Activated T-cell treated with anti-CD3 and anti-CD28 coated beads, Interleukin-2, amount 50 U/mL, for 4 hours (primary cell): ENCODE results near the gene CCDC187. TPM values are rescaled to one million over a fixed set of nuclear protein-coding genes. Genes with fewer than 3 reads are reported as not detected.

Experiments used
- ATAC-seq, 2 donors: fragments of 200-7000 bp; cut with Tn5 transposase; one replicate each; pipeline ENCODE4 v1.10.0; 2021
- DNase-seq: peaks from one replicate; pipeline ENCODE4 v3.0.0-alpha.2; 2020
- H3K27me3 Mint-ChIP-seq: one replicate; pipeline ENCODE4 v1.8.0; 2021; ENCODE audit warnings: low read depth, mixed read lengths
- H3K36me3 Mint-ChIP-seq: one replicate; pipeline ENCODE4 v1.8.0; 2022; ENCODE audit warnings: mixed read lengths; ENCODE audit not compliant: insufficient read depth
- H3K4me1 Mint-ChIP-seq: one replicate; pipeline ENCODE4 v1.8.0; 2021; ENCODE audit warnings: low read depth, mixed read lengths
- H3K4me3 Mint-ChIP-seq: one replicate; pipeline ENCODE4 v1.8.0; 2021; ENCODE audit warnings: mild to moderate bottlenecking, moderate library complexity, mixed read lengths
- H3K9me3 Mint-ChIP-seq: one replicate; pipeline ENCODE4 v1.8.0; 2021; ENCODE audit warnings: mixed read lengths
- total RNA-seq, 3 donors: library from RNA; stranded (reverse); gene quantifications; one replicate each; pipeline ENCODE4 v1.2.1, GENCODE V29; 2021

Gene CCDC187
- total RNA-seq, 3 donors from 2014 or later: 0.11 TPM; not detected in 2

DNA sequence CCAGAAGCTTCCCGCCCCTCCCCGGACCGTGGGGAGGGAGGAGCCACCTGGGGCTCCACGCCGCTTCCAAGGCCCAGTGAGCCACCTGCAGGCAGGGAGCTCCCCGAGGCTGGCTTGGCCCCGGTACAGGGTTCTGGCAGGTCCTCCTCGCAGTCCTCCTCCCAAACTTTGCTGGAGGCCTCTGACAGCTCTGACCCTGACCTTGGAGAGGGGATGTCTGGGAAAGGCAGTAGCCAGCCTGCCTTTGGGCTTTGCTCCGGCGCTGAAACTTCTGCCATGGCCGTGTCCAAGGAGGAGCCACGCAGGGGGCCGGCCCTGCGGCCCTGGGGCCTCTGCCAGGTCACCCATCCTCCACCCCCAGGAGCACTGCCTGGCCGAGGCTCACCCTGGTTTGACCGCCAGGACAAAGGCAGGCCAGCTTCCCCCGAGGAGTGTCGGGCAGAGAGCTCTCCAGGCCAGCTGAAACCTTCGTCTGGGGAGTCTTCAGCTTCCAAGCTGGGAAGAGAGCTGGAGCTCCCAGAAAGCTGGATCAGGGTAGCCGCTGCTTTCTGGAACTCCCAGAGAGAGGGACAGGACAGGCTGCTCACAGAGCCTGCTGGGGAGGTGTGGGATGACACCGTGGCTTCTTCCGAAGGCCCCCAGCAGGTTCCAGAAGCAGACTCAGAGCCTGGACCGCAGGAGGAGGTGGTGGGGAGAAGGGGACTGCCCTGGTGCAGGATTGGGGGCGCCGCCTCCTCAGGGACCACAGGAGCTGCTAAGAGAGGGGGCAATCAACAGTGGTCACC, 49.3 kb downstream of the CCDC187 start:
- Mint-ChIP-seq H3K4me3 (no peak overlapping the region), H3K4me1 (no peaks in the 10 kb centered on the region), H3K36me3 (no peaks in the 10 kb centered on the region), H3K27me3 (no peaks in the 10 kb centered on the region), H3K9me3 (no peaks in the 10 kb centered on the region)
- no peak for DNase-seq
- no peak for ATAC-seq

DNA sequence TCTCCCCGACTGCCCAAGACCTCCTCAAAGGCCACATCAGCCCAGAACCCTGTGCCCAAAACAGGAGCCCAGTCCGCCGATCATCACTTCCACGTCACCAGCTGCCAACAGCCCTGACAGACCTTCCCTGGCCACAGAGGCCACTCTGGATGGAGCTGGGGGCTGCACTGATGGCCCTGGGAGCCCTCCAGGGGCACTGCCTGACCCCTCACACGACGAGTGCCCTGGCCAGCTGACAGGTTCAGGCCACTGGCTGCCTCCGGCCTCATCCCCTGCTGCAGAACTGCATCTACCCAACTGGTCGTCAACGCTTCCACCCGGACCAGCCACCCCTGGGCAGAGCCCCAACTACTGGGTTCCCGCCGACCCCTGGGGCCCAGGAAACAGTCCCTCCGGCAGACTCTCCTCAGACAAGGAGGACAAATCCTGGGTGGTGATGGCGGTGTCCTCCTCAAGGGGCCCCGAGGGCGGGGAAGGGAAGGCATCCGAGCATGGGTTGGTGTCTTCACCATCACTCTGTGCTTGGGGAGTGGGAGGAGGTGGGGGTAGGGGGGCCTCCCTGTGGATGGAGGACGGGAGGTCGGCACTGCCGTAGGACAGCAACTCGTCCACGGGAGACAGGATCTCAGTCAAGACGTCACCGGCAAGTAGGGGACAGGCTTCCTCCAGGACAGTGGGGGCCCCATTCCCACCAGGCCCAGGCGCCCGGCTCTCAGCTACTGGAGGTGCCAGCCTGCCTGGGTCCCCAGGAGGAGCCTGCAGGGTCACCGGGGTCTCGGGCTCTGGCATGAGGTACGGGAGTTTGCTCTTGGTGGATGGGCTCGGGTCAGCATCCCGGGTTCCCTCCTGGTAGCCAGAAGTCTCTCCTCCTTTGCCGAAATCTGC, 50.4 kb downstream of the CCDC187 start:
- no peaks in the 10 kb centered on the region for H3K4me1 Mint-ChIP-seq
- DNase-seq (no peak), ATAC-seq (no peak)
- no peaks in the 10 kb centered on the region for H3K27me3 Mint-ChIP-seq
- H3K4me3 Mint-ChIP-seq: no peak overlapping the region
- no peaks in the 10 kb centered on the region for H3K36me3 Mint-ChIP-seq
- no peaks in the 10 kb centered on the region for H3K9me3 Mint-ChIP-seq

DNA sequence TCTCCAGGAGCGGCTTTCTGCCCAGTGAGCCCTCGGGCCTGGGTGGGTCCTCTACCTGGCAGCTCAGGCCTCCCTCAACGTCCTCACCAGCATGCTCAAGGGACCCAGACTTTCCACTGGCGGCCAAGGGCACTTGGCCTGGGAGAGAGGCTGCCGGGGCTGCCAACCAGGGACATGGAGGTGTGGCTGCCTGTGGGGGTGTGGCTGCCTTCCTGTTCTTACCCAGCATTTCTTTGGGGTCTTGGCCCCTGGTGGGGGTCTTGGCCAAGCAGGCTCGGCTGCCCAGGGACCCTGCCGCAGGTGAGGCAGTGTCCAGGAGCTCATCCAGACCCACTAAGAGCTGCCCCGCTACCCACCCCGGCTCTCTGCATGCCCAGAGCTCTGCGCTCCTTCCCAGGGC, 51.0 kb downstream of the CCDC187 start:
- ATAC-seq (no peak), DNase-seq (no peak)
- Mint-ChIP-seq H3K27me3 (no peaks in the 10 kb centered on the region), H3K36me3 (no peaks in the 10 kb centered on the region), H3K4me1 (no peaks in the 10 kb centered on the region), H3K4me3 (no peak overlapping the region), H3K9me3 (no peaks in the 10 kb centered on the region)

- H3K27me3 Mint-ChIP-seq: no peaks in the 10 kb centered on the region
- no peak overlapping the region for H3K4me3 Mint-ChIP-seq
- H3K36me3 Mint-ChIP-seq: no peaks in the 10 kb centered on the region
- no peaks in the 10 kb centered on the region for H3K9me3 Mint-ChIP-seq
- no peak for ATAC-seq
- DNase-seq: no peak
- H3K4me1 Mint-ChIP-seq: no peaks in the 10 kb centered on the region
Measured at GRCh38 chr9:136252281-136252680, 51.6 kb downstream of the CCDC187 start.

DNA sequence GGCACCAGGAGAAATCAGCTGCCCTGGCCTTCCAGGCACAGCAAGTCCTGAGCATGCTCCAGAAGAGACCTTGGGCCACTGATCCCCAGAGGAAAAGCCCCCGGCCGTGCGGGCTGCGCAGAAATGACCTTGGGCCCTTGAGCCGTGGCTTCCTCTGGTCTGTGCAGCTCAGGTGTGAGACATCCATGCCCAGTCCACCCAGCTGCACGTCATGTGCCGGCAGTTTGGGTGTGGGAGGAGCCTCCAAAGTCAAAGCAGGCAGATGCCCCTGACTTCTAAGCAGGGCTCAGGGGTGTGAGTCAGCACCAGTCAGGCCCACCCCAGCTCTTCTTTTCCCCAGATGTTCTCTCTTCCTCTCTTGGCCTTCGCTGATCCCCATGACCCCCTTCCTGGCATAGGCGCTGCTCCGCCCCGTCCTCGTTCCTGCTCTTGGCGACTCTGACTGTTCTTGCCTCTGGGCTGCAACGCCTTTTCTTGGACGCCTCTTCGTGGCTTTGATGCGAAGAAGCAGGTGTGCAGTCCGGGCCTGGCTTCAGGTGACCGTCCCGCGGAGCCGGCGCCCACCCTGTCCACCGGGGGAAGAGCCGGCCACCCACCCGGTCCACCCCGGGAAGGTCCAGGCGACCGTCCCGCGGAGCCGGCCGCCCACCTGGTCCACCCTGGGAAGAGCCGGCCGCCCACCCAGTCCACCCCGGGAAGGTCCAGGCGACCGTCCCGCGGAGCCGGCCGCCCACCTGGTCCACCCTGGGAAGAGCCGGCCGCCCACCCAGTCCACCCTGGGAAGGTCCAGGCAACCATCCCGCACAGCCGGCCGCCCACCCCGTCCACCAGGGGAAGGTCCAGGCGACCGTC, 52.4 kb downstream of the CCDC187 start:
- ATAC-seq (no peak), DNase-seq (no peak)
- no peaks in the 10 kb centered on the region for H3K27me3 Mint-ChIP-seq
- no peaks in the 10 kb centered on the region for H3K4me1 Mint-ChIP-seq
- H3K9me3 Mint-ChIP-seq: no peaks in the 10 kb centered on the region
- H3K4me3 Mint-ChIP-seq: no peak overlapping the region
- H3K36me3 Mint-ChIP-seq: no peaks in the 10 kb centered on the region

DNA sequence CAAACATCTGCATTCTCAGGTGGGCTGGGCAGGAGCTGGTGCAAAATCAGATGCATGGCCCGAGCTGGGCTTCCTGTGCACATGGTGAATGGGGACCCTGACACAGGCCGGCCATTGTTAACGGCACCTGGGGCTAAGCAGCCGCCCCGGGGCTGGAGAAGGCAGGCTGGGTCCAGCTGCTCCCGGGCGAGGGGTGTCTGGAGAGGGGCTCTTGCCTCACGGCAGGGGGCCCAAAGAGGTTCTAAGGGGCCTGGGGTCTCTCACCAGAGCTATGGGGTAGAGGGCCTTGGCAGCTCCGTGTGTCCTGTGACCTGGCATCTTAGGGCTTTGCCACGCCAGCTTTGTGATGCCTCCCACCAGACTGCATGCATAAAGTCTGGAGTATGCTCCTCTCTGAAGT, 53.2 kb downstream of the CCDC187 start:
- Mint-ChIP-seq H3K36me3 (no peaks in the 10 kb centered on the region), H3K27me3 (no peaks in the 10 kb centered on the region)

GRCh38 chr9:136249877-136250559, 53.9 kb downstream of the CCDC187 start:
- ATAC-seq (no peak), DNase-seq (no peak)
- no peak overlapping the region for H3K4me3 Mint-ChIP-seq
- H3K36me3 Mint-ChIP-seq: no peaks in the 10 kb centered on the region
- no peaks in the 10 kb centered on the region for H3K27me3 Mint-ChIP-seq
- H3K9me3 Mint-ChIP-seq: no peaks in the 10 kb centered on the region
- peaks cover 5% of the 10 kb centered on the region for H3K4me1 Mint-ChIP-seq

More for the DNA sequence above, 53.2 kb downstream of the CCDC187 start:
- Mint-ChIP-seq H3K4me1 (peaks cover 3% of the 10 kb centered on the region), H3K4me3 (no peak overlapping the region), H3K9me3 (no peaks in the 10 kb centered on the region)
- DNase-seq (no peak), ATAC-seq (no peak)

GRCh38 chr9:136248951-136249876, 54.7 kb downstream of the CCDC187 start:
- Mint-ChIP-seq H3K36me3 (peaks cover 2% of the 10 kb centered on the region), H3K9me3 (no peaks in the 10 kb centered on the region), H3K27me3 (no peaks in the 10 kb centered on the region), H3K4me3 (no peak overlapping the region), H3K4me1 (peaks cover 13% of the 10 kb centered on the region)
- ATAC-seq (no peak), DNase-seq (no peak)

- Mint-ChIP-seq H3K36me3 (peaks cover 8% of the 10 kb centered on the region), H3K4me3 (no peak overlapping the region), H3K9me3 (no peaks in the 10 kb centered on the region), H3K27me3 (no peaks in the 10 kb centered on the region), H3K4me1 (peaks cover 24% of the 10 kb centered on the region)
- DNase-seq (no peak), ATAC-seq (no peak)
Measured at GRCh38 chr9:136247947-136248637, 55.8 kb downstream of the CCDC187 start.

GRCh38 chr9:136247551-136247916, 56.4 kb downstream of the CCDC187 start:
- H3K27me3 Mint-ChIP-seq: no peaks in the 10 kb centered on the region
- ATAC-seq (no peak), DNase-seq (no peak)
- H3K4me1 Mint-ChIP-seq: peaks cover 29% of the 10 kb centered on the region
- H3K4me3 Mint-ChIP-seq: no peak overlapping the region
- H3K36me3 Mint-ChIP-seq: peaks cover 10% of the 10 kb centered on the region
- no peaks in the 10 kb centered on the region for H3K9me3 Mint-ChIP-seq

- no peak for DNase-seq
- ATAC-seq: no peak
- H3K36me3 Mint-ChIP-seq: peaks cover 10% of the 10 kb centered on the region
- no peaks in the 10 kb centered on the region for H3K27me3 Mint-ChIP-seq
- no peak overlapping the region for H3K4me3 Mint-ChIP-seq
- peaks cover 33% of the 10 kb centered on the region for H3K4me1 Mint-ChIP-seq
- H3K9me3 Mint-ChIP-seq: no peaks in the 10 kb centered on the region
Measured at GRCh38 chr9:136246849-136247550, 56.9 kb downstream of the CCDC187 start.
